ENCODE results near the gene SLC12A1.

Gene SLC12A1

DNA sequence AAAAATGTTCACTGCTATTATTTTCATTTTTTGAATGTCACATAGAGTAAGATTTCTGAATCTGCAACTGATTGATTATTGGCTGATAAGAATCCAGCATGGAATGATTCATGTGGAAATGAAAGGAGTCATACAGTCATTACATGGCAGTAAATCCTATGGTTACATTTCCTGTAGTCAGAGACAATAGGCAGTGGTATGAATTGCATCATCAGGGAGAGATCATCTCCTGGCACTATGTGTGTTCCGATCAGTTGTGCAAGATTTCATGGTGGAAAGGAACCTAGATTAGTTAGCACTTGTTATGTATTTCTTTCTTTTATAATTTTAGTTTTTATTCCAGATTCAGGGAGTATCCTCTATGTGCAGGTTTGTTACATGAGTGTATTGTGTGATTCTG, 38.8 kb downstream of the SLC12A1 start:
- DNase-seq, result no peak

DNA sequence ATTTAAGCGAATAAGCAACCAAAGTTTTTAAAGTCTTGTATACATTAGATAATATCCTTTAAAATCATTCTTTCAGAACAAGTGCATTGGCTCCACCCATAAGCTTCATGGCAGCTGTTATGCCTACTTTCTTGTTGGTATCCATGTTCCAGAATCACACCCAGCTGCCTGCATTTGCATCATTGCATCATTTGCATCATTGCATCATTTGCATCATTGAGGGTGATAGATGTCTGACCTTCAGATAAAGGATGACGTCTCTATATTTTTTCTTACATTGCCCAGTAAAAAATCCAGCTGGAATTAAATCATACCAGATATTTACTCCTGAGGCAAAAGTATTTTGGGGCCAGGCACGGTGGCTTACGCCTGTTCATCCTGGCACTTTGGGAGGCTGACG, 42.3 kb downstream of the SLC12A1 start:
- no peak for DNase-seq

DNA sequence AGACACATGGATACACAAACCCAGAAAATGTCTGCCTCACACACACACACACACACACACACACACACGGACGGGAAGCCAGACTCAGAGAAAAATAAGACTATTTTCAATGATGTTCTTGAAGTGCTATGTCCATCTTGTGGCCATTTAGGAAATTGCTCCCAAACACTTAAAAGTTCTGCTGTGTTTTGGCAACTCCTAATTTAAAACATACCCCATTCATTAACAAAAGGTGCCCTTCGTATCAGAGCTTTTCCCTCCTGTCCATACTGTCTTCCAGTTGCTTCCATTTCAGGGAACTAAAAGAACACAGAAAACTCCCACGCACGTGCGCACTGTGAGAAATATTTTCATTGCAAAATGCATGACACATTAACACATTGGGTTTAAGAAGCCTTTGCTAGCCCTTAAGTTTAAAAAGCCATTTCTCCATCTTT, 44.6 kb downstream of the SLC12A1 start:
- DNase-seq, result no peak

DNA sequence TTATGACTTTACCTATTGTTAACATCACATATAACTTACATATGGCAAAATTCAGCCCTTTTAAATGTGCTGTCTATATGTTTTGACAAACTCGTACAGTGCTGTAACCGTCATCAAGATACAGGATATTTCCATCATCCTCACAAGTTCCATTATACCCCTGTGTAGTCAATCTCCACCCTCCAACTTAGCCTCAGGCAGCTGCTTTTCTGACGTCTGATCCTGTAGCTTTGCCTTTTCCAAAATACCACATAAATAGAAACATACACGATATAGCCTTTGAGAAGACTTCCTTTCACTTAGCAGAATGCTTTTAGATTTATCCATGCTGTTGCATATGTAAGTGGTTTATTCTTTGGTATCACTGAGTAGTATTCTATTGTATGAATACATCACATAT, 47.1 kb downstream of the SLC12A1 start:
- DNase-seq, result no peak

DNA sequence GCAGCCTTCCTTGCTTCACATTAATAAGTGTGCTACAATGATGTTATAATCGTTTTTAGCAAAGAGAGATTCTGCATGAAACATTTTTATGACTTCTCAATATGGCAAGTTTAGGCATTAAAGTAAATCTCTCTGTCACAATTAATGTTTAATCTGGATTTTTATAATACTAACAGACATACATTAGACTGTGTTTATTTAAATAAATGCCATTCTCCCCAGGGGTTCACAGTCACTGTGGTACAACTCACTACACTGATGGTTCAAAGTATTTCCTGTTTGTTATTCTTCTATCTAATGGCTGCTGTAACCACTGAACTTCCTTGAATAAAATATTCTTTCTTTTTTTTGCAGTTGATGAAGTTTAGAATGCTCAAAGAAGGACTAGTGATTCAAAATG, 59.0 kb downstream of the SLC12A1 start:
- no peak for DNase-seq

DNA sequence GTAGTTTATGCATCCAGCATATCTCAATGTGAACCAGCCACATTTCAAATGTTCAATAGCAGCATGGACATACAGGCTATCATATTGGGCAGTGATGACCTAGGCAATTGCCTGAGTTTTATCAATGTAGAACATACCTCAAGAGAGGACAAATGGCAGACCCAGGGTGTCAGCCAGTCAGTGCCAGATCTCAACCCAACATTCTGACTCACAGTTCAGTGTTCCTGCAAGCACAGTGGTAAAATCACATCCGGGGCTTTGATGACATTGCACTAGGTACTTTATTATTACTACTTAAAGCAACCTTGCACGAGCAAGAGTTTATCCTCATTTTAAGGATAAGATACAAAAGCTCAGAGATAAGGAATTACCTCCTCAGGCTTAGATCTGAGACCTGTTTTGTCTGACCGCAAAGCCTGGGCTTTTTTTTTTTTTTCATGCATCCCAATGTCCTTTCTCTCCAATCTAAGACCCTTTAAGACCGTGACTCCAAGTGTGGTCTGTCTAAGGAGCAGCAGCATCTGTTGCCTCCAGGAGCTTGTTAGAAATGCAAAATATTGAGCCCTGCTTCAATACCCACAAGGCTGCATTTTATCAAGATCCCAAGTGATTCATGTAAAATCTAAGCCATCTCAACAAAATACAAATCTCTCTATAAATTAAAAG, 60.1 kb downstream of the SLC12A1 start:
- no peak for DNase-seq

DNA sequence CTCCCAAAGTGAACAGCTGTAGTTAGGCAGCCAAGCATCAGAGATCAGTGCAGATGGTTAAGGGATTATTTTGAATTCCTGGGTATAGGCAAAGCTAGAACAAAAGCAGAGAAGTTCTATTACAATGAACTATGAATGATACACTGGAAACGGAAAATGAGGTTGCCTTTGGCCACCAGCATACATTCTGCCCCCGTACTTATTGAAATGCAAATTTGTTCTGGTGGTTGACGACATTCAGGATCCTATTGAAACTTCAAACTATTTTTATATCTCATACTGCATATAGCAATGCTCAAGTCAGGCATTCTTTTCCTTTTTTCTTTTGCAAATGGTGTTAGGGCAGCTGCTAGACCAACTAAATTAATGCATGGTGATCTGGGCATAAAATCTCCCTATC, 61.7 kb downstream of the SLC12A1 start:
- DNase-seq, result no peak

DNA sequence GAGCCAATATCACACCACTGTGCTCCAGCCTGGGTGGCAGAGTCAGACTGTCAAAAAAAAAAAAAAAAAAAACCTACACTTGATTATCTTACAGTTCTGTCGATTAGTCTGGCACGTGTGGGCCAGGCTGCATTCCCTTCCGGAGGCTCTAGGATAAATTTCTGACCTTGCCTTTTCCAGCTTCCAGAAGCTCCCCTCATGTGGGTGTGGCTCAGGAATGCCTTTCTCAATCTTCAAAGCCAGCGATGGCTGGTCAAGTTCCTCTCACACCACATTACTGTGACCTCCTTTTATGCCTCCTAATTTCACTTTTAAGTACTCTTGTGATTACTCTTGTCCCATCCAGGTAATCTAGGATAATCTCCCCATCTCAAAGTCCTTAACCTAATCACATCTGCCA, 66.9 kb downstream of the SLC12A1 start:
- DNase-seq, result no peak

DNA sequence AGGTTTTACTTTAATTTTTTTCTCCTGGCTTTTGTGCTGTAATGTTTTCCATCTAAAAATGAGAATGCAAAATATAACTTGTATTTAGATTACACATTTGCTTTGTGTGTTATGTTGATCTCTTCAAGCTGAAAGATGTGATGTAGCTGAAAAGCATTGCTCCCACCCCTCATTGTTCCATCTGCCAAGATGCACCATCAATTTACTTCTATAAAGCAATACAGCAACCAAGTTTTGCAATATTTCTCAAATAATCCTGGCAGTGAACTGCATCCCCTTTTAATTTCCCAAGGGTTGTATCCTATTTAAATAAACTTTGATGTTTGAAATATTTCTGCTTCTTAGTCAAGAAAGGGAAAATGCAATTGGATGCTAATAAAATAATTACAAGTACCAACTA, 72.6 kb downstream of the SLC12A1 start:
- DNase-seq, result no peak

DNA sequence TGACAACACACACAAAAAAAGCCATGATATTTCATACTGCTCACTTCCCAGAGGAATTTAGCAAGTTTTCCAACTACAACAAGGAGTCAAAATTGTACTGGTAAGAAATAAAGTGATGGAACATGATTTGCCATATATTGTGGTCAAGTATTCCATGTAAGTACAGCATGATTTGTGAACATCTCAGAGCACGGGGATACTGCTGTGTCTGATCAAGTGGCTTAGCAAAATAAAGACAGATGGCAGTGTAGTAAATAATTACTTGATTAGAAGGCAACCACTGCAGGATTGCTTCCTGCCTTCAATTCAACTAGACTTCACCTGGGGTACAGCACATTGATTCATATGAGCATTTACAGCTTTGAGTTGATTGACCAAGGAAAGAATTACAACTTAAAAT, 73.5 kb downstream of the SLC12A1 start:
- DNase-seq, result no peak

DNA sequence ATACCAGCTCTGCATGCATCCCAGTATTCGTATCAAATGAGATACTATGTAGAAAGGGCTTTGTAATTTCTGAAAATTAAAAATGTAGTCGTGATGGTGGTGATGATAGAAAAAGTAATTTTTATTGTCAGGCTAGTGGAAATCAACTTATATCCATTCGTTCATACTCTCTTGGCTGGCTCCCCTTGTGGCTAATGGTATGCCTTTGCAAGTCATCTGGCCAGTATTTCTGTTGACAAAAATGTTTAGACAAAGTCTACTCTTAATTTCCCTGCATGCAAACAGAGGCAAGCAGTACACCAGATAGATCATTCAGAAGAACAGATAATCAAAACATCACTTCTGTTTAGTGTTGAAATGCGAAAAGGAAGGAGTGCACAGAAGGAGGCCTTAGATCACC, 75.6 kb downstream of the SLC12A1 start:
- DNase-seq, result no peak

DNA sequence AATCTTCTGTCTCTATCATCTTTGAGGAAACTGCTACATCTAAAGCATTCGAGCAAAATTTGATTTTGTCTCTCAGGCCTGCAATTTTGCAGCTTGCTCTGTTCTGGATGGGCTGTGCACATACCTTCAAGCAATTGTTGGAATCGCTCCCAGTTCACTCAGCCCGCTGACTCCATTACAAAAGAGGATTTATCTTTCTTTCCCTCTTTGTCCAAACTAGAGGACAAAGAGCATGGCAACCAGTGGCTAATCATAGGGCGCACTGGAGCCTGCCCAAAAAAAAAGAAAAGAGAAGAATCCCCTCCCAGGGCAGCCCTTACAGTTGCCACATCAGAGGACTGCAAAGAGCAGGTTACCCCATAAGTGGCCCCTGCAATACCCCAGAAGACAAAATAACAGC, 76.1 kb downstream of the SLC12A1 start:
- DNase-seq, result no peak

DNA sequence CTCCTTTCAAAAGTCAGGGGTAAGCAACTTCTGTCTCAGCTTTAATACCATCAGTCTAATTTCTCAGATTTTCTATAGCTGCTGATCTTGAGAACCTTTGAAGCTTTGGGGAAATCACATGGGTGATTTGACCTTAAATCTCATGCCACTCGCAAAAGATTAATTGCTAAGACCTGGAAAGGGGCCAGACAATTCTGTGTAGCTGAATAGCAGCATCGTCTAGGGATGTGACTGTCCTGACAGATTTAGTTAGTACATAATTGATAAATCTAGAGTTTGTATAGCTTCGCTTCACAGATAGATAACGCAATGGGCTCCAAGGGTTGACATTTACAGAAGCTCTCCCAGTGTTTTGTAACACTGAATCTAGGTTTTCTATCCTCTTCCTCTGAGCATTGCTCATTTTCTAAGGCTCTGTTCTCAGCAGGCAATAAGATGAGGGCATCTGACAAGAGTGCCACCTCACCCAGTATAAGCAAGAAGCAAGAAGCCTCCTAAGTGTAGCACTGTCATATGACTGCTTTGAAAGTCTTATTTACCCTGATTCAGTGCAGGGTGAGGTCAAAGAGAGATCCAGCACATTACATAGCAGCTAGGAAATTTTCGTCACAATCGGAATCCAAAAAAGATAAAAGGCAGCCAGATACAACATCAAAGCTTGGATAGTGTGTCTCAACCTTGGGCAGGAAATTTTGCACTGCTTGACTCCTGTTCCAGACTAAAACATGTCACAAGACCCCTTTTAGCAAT, 77.5 kb downstream of the SLC12A1 start:
- no peak for DNase-seq

DNA sequence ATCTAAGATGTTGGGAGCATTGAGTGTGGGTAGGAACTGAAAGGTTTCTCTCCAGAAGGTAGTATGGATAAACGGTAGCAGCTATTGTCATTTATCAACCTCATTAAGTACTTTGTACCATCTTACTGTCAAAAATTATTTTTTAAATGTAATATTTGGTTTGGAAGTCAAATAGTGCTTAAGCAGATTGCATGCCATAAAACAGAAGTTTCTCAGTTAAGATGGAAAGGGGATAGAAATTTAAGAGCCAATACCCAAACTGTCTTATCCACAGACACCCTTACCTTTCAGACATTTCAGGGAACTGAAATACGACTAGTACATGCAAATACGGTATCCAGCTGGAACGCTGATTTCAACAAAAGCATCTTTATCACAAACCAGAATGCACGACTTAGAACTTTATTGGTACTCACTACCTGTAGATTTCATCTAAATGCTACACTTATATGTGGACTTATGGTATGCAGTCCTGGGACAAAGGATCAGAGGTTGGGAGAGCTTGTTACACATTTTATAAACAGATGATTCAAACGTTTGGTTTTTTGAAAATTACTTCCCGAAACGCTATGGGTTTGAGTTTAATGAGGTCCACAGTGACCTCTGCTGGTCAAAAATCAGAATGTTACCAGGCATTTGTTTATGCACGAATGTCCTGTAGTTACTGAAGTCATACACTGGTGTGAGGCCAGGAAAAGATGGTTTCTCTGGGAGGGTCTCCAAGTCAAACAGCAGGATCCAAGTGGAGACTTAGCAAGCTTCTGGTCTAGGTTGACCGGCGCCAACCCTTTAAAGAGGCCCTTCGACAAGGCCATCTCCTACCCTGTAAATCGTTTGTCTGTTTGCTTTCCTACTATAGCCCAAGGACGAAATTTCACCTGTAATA, 79.5 kb downstream of the SLC12A1 start:
- DNase-seq, result peak; percentile 14

DNA sequence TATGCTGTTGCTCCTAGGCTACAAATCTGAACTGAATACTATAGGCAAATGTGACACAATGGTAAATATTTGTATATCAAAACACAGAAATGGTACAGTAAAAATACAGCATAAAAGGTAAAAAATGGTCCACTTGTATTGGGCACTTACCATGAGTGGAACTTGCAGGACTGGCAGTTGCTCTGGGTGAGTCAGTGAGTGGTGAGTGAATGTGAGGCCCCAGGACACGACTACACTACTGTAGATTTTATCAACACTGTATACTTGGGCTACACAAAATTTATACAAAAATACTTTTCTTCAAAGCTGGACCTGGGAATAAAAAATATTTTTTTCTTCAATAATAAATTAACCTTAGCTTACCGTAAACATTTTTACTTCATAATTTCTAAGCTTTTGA, 83.5 kb downstream of the SLC12A1 start:
- DNase-seq, result no peak

DNA sequence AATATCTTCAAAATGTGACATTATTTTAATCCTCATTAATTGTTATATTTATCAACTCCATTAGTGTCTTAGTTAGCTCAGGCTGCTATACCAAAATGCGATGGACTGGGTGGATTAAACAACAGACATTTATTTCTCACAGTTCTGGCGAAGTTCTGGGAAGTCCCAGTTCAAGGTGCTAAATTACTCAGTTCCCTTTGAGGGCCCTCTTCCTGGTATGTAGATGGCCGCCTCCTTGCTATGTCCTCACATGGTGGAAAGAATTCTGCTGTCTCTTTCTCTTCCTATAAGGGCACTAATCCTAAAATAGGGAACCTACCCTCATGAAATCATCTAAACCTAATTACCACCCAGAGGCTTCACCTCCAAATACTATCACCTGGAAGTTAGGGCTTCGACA, 86.4 kb downstream of the SLC12A1 start:
- no peak for DNase-seq

DNA sequence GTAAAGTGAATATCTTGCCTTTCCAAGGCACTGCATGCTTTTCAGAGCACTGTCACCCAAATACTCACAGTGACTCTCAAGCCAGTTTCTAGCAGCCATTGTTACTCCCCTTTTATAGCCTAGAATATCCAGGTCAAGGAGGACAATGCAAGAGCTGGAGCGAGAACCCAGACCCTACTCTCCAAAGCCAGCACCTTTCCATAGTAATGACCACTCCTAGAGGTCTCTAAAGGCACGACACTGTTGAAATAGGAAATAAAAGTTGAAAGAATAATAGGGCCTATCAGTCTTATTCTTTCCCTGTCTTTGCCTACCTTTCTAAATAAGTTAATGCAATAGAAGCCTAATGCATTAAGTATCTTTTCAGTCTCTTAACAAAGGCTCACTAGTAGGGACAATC, 91.6 kb downstream of the SLC12A1 start:
- DNase-seq, result no peak

DNA sequence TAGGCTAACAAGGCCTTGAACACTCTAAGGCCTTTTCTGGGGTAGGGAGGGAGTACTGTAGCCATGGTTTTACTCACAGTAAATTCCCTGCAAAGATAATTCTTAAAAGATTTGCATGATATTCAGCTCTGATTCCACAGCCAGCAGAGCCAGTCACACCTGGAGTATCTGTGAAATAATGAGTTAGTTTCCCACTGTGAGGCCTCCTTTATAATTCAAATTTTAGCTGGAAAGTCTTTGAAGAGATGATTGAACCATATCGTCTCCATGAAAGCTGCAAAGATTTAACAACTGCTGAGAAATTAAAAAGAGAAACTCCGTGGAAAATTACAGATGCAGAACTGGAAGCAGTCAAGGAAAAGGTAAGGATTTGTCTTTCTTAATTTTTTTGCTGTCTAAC, 92.8 kb downstream of the SLC12A1 start:
- DNase-seq, result no peak

DNA sequence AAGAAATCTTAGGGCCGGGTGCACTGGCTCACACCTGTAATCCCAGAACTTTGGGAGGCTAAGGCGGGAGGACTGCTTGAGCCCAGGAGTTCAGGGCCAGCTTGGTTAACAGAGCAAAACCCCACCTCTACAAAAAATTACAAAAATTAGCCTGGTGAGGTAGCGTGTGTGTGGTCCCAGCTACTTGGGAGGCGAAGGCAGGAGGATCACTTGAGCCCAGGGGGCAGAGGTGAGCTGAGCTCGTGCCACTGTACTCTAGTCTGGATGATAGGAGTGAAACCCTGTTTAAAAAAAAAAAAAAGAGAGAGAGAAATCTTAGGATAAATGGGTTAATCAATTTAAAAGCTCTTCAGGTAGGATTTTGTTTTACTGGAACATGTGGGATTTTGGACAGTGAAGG, 93.9 kb downstream of the SLC12A1 start:
- no peak for DNase-seq

DNA sequence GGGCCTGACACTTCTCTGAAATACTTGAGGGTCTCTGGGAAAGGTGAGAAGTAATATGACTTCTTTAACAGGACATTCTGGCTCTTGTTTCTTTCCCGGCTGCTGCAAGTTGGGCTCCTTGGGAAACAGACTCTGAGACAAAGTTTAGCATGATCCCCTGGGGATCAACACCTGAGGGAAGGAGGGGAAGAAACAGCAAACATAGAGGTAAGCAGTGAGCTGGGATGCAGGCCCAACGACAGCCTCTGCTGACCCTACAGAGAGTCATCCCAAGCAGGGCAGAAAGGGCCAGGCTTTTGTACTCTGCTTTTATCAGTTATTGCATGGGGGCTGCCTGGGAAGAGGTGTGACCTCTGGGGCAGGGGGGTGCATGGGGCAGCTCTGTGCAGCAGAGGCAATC, 98.3 kb downstream of the SLC12A1 start:
- no peak for DNase-seq

DNA sequence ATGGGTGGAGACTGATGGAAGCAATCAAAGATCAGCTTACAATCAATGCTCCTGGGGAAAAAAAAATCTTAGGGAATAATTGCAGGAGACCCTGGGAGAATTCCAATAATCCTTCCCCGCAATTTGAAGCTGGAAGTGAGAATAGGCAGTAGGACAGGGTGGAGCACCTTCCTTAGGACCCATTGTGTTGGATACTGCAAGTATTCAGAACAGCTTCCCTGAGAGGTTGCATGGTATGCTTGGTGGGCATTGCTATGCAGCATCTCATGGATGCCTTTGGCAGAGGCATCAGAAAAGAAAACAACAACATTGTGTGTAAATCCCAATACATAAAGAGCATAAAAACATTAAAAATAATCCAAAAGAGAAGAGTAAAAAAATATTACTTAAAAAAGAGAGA, 100.5 kb downstream of the SLC12A1 start:
- DNase-seq, result no peak

DNA sequence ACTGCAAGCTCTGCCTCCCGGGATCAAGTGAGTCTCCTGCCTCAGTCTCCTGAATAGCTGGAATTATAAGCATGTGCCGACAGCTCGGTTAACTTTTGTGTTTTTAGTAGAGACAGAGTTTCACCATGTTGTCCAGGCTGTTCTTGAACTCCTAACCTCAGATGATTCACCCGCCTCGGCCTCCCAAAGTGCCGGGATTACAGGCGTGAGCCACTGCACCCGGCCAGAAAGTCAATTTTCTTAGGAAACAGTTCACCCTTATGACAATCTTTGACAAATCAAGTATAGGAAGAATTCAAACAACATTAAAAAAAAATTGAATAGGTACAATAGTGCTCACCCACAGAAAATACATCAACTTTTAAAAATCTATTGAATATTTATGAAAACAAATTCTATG, 101.5 kb downstream of the SLC12A1 start:
- no peak for DNase-seq

DNA sequence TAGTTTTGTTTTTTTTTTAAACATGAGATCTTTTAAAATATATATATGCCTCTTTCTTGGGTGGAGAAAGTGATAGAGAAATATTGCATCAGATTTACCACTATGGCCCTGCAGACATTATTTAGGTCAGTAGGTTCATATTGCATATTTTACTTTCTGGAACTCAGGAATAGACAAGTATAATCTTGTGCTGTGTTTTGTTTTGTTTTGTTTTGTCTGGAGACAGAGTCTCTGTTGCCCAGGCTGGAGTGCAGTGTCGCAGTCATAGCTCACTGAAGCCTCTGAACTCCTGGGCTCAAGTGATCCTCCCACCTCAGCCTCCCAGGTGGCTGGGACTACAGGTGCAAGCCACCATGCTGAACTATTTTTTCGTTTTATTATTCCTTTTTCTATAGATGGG, 103.6 kb downstream of the SLC12A1 start:
- no peak for DNase-seq

DNA sequence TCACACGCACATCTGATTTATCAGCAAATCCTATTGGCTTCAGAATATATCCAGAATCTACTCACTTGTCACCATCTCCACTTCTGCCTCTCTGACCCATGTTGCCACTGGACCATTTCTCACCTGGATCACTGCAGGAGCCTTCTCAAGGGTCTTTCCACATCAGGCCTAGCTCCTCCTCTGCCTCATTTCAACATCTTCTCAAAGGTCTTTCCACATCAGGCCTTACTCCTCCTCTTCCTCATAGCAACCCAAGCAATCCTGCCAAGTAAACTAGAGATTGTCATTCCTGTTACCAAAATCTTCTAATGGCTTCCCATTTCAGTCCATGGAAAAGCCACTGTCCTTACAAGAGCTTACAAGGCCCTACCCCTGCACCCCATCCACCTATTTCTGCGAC, 107.1 kb downstream of the SLC12A1 start:
- DNase-seq, result no peak
